Measurements from ENCODE around the gene DPEP2NB.
"Not testable (repeated sequence)": the region's sequence is repeated elsewhere in the genome, so short reads cannot be mapped to it uniquely, and the experiment has no call there.

Gene DPEP2NB, protein sequence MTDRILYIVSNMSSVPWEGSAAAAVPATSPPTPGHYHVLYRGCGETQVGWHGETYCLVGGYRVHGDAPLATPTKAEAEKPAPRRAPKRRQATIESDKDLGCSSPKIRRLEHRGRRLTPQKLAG

DNA sequence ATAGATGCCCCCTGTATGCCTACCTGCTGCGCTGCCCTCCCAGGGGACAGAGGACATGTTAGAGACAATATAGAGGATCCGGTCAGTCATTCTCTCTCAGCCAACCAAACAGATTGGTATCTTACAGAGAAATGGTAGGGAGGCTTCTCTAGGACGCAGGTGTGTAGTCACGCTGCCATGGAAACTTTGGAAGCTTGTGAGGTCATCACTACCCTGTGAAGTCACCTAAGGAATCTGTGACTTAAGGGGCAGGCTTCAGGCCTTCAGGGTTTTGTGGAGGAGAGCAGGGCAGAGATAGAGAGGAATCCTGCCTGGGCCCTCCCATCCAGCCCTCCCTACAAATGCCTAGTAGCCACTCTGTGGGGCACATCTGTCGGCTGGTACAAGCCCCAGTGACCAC, at the start of gene DPEP2NB:
Gene DPEP2NB, minus strand, starts transcription at position 231 of the 400 bp plus-strand sequence. Its CDS starts 141 bp downstream, at position 90.
- Mint-ChIP-seq H3K9me3 (no peaks in the 10 kb centered on the region), H3K27ac (no peak within 1 kb of the TSS), H3K27me3 (no peaks in the 10 kb centered on the region), H3K36me3 (no peaks in the 10 kb centered on the region), H3K4me1 (peaks cover 15% of the 10 kb centered on the region), H3K4me3 (no peak within 1 kb of the TSS)

DNA sequence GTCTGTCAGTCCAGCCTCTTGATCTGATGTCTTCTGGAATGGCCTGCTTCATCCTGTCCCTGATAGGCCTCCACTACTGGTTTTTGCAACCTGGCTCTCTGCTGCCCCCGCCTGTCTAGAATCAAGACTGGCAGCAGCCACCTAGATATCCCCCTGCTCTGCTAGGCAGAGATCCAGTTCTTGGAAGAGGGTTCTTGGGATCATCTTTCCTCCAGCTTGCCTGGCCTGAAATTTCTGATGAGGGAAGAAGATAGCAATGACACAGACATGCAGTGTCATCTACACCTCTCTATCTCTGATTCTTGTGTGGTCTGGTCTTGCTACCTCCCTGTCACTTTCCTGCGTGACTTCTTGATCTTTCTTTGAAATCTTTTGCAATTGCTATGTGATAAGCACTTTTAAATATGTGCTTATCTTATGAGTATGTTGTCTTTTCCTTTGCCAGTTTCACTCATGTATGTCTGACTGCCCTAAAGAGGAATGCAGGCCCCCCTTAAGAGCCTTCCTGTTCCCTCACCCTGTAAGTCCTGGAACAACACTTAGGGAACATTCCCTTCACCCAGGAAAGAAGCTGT, 49.2 kb upstream of the DPEP2NB start:
- no peaks in the 10 kb centered on the region for H3K9me3 Mint-ChIP-seq
- H3K27ac Mint-ChIP-seq = no peak overlapping the region
- no peaks in the 10 kb centered on the region for H3K27me3 Mint-ChIP-seq
- H3K36me3 Mint-ChIP-seq = peaks cover 14% of the 10 kb centered on the region
- peaks cover 81% of the 10 kb centered on the region for H3K4me1 Mint-ChIP-seq
- H3K4me3 Mint-ChIP-seq = peak overlapping the region; percentile 55

DNA sequence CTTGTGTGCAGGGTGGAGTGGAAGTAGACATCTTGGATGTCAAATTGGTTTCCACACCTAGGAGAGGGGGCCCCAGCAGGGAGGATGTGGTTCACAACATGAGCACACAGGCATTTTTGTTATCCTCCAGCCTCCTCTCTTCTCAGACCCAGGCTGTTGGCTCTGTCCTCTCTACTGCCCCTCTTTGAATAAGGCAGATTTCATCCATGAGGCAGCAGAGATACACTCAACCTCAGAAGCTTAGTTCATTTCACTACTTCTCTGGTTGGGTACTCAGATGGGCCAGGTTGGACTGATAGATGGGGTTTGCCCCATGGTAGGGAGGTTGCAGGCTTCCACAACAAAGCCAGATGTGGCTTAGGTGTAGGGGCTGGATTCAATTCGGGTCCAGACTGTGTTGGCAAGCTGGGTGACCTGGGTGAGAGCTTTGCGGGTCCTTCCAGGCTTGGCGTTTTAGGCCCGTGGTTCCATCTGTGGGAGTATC, 47.2 kb upstream of the DPEP2NB start:
- H3K36me3 Mint-ChIP-seq = peaks cover 15% of the 10 kb centered on the region
- H3K4me1 Mint-ChIP-seq = peaks cover 75% of the 10 kb centered on the region
- peak overlapping the region; percentile 46 for H3K27ac Mint-ChIP-seq
- H3K27me3 Mint-ChIP-seq = no peaks in the 10 kb centered on the region
- no peaks in the 10 kb centered on the region for H3K9me3 Mint-ChIP-seq
- H3K4me3 Mint-ChIP-seq = no peak overlapping the region

DNA sequence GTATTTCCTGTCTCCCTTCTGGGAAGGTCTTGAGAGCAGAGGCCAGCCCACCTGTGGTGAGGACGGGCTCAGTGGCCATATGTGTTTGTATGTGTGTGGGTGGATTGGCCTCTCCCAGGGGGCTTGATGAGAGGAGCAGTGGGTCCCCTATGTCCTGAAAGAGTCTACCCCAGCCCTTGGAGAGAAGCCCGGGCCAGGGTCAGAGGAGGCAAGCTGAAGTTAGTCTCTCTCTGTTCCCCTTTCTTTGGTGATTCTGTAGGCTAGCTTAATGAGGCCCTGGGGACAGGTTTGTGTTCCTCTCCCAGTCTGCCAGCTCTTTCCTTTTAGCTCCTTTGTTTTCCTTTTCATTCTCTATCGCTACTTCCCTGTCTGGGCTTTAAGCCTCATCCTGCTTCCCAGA, 45.7 kb upstream of the DPEP2NB start:
- H3K27me3 Mint-ChIP-seq = no peaks in the 10 kb centered on the region
- H3K36me3 Mint-ChIP-seq = peaks cover 16% of the 10 kb centered on the region
- peaks cover 64% of the 10 kb centered on the region for H3K4me1 Mint-ChIP-seq
- no peak overlapping the region for H3K4me3 Mint-ChIP-seq
- H3K27ac Mint-ChIP-seq = peak overlapping the region; percentile 51
- H3K9me3 Mint-ChIP-seq = no peaks in the 10 kb centered on the region

DNA sequence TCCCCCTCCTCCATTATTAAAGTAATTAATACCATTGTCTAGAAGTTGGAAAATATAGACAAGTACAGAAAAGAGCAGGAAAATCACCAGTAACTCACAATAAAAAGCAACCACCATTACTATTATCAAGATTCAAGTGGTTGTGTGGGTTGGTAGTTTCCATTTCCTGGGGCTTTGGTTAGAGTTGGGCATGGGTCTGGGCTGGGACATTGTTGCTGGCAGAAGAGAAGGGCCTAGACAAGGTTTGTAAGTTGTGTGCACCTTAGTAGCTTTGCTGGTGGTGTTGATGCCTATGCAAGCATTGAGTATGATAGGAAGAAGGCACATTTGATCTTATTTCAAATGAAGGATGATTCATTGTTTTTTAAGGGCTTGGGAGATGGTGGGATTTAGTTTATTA, 44.1 kb upstream of the DPEP2NB start:
- H3K27me3 Mint-ChIP-seq = no peaks in the 10 kb centered on the region
- H3K27ac Mint-ChIP-seq = no peak overlapping the region
- H3K9me3 Mint-ChIP-seq = no peaks in the 10 kb centered on the region
- no peak overlapping the region for H3K4me3 Mint-ChIP-seq
- H3K36me3 Mint-ChIP-seq = peaks cover 19% of the 10 kb centered on the region
- peaks cover 53% of the 10 kb centered on the region for H3K4me1 Mint-ChIP-seq

DNA sequence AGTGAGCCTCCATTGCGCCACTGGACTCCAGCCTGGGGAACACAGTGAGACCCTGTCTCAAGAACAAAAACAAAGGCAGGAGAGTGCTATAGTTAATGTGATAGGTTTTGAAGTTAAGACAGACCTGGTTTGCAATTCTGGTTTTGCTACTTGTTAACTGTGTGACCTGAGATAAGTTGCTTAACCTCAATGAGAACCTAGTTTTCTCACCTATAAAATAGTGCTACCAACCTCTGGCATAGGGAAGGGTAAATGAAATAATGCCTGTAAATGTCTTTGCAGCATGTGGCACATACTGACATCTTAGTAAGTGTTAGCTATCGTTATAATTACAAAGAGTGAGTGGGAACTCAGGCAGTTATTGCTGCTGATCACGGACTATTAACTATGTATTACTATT, 39.7 kb upstream of the DPEP2NB start:
- H3K27ac Mint-ChIP-seq = no peak overlapping the region
- no peaks in the 10 kb centered on the region for H3K27me3 Mint-ChIP-seq
- H3K9me3 Mint-ChIP-seq = no peaks in the 10 kb centered on the region
- H3K4me3 Mint-ChIP-seq = no peak overlapping the region
- H3K4me1 Mint-ChIP-seq = peaks cover 17% of the 10 kb centered on the region
- peaks cover 19% of the 10 kb centered on the region for H3K36me3 Mint-ChIP-seq

DNA sequence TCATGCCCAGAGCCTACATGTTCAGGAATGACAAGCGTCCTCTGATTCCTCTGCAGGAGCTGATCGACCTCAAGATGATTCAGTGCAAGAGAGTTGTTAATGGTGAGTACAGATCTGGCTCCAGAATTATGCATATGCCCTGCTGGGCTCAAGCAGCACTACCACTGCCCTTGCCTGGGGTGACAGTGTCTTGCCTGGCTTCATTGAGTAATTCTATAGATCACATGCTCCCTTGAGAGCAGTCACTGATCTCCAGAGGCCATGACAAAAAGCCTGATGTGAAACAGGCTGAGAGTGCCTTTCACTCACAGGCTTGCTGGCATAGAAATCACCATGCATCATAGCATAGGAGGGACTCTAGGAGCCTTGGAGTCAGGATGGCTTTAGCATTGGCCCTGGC, 33.7 kb upstream of the DPEP2NB start:
- peaks cover 10% of the 10 kb centered on the region for H3K4me1 Mint-ChIP-seq
- no peak overlapping the region for H3K27ac Mint-ChIP-seq
- peaks cover 12% of the 10 kb centered on the region for H3K36me3 Mint-ChIP-seq
- no peak overlapping the region for H3K4me3 Mint-ChIP-seq
- H3K27me3 Mint-ChIP-seq = no peaks in the 10 kb centered on the region
- H3K9me3 Mint-ChIP-seq = no peaks in the 10 kb centered on the region

DNA sequence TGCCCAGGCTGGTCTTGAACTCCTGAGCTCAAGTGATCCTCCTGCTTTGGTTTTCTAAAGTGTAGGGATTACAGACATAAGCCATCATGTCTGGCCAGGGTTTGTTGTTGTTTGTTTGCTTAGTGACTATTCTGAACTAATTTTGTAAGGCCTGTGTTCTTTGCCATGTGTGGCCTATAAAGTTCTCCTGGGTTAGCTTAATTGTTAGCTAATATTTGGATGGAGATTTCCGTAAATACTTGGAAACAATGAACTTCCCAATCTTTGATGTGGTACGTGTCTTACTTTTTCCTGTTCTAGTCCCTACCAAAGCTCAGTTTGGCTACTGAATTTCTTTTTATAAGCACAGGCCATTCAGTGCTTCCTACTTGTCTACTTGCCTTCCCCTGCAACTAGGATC, 32.3 kb upstream of the DPEP2NB start:
- peaks cover 7% of the 10 kb centered on the region for H3K36me3 Mint-ChIP-seq
- no peaks in the 10 kb centered on the region for H3K27me3 Mint-ChIP-seq
- H3K4me1 Mint-ChIP-seq = peaks cover 10% of the 10 kb centered on the region
- no peaks in the 10 kb centered on the region for H3K9me3 Mint-ChIP-seq
- no peak overlapping the region for H3K4me3 Mint-ChIP-seq
- H3K27ac Mint-ChIP-seq = no peak overlapping the region

DNA sequence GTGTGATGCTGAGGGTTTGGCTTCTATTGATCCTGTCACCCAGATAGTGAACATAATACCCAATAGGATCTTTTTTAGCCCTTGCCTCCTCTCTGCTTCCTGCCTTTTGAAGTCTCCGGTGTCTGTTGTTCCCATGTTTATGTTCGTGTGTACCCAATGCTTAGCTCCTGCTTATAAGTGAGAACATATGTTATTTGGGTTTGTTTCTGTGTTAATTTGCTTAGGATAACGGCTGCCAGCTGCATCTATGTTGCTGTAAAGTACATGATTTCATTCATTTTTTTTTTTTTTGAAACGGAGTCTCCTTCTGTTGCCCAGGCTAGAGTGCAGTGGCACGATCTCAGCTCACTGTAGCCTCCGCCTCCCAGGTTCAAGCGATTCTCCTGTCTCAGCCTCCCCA, 30.4 kb upstream of the DPEP2NB start:
- no peaks in the 10 kb centered on the region for H3K27me3 Mint-ChIP-seq
- peaks cover 7% of the 10 kb centered on the region for H3K36me3 Mint-ChIP-seq
- peaks cover 10% of the 10 kb centered on the region for H3K4me1 Mint-ChIP-seq
- H3K9me3 Mint-ChIP-seq = no peaks in the 10 kb centered on the region
- peak overlapping the region; percentile 32 for H3K27ac Mint-ChIP-seq
- H3K4me3 Mint-ChIP-seq = no peak overlapping the region

DNA sequence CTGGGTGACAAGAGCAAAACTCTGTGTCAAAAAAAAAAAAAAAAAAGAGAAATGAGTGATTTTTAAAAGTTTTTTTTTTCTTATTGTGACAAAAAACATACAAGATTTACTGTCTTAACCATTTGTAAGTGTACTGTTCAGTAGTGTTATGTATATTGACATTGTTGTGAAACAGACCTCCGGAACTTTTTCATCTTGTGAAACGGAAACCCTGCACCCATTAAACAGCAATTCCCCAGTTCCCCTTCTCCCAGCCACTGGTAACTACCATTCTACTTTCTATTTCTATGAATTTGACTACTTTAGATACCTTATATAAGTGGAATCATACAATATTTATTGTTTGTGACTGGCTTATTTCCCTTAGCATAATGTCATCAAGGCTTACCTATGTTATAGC, 26.1 kb upstream of the DPEP2NB start:
- Mint-ChIP-seq H3K27ac (no peak overlapping the region), H3K27me3 (no peaks in the 10 kb centered on the region), H3K9me3 (no peaks in the 10 kb centered on the region), H3K36me3 (peaks cover 10% of the 10 kb centered on the region), H3K4me1 (peaks cover 20% of the 10 kb centered on the region), H3K4me3 (no peak overlapping the region)

DNA sequence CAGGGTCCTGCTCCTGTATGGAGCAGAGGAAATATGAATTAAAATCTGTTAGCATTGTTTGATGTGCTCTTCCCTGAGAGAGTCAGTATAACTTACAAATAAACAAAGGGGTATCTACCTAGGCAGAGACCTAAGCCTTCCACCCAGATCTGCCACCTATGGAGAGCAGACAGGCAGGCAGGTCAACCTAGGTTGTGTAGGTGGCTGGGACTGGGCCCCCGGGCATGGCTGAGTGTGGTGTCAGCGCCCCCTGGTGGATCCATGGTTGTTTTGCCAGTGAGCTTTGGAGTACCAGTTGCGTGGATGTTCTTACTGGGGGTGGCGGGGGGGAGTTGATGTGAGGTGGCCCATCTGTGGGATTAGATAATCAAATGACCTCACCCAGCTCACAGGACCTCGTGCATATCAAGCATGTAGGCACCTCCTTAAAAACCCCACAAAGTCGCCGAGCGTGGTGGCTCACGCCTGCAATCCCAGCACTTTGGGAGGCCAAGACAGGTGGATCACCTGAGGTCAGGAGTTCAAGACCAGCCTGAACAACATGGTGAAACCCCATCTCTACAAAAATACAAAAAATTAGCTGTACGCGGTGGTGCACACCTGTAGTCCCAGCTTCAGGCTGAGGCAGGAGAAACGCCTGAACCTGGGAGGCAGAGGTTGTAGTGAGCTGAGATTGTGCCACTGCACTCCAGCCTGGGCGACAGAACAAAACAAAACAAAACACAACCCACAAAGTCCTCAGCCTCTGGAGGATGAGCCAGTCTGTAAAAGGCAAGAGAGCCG, 25.0 kb upstream of the DPEP2NB start:
- Mint-ChIP-seq H3K27me3 (no peaks in the 10 kb centered on the region), H3K9me3 (no peaks in the 10 kb centered on the region), H3K36me3 (peaks cover 12% of the 10 kb centered on the region), H3K4me3 (no peak overlapping the region), H3K27ac (no peak overlapping the region), H3K4me1 (peaks cover 13% of the 10 kb centered on the region)

DNA sequence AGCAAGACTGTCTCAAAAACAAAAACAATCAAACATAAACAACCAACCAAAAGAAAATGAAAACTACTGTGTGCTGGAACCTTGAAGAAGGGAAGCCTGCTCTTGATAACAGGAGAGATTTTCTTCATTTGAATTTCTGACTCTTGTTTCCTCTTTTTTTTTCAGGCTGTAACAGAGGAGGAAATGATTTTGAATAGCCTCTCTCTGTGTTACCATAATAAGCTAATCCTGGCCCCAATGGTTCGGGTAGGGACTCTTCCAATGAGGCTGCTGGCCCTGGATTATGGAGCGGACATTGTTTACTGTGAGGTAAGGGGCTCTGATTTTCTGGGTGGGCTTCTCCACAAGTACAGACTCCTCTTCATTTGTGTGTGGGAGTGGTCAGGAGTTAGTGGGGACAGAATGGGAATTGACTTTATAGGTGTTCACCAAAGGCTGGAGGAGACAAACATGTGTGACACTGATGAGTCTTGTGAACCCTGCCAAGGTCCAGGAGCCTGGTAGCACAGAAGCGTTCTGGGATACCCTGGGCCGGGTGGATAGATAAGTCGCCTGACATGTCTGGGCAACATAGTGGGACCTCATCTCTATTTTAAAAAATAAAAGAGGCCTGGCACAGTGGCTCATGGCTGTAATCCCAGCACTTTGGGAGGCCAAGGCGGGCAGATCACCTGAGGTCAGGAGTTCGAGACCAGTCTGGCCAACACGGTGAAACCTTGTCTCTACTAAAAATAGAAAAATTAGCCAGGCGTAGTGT, 22.3 kb upstream of the DPEP2NB start:
- no peaks in the 10 kb centered on the region for H3K27me3 Mint-ChIP-seq
- H3K36me3 Mint-ChIP-seq = peaks cover 14% of the 10 kb centered on the region
- peaks cover 13% of the 10 kb centered on the region for H3K4me1 Mint-ChIP-seq
- H3K4me3 Mint-ChIP-seq = no peak overlapping the region
- no peaks in the 10 kb centered on the region for H3K9me3 Mint-ChIP-seq
- H3K27ac Mint-ChIP-seq = no peak overlapping the region

DNA sequence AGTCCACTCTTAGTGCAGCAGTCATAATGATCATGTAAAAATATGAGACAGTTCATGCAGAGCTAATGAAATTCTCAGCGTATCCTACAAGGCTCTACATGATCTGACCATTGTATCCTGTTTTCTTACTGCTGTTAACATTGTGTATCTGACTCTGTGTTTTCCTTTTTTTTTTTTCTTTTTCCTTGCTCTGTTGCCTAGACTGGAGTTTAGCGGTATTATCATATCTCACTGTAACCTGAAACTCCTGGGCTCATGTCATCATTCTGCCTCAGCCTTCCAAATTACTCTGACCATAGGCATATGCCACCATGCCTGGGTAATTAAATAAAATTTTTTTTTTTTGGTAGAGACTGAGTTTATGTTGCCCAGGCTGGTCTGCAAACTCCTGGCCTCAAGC, 19.5 kb upstream of the DPEP2NB start:
- no peak overlapping the region for H3K27ac Mint-ChIP-seq
- H3K9me3 Mint-ChIP-seq = no peaks in the 10 kb centered on the region
- peaks cover 11% of the 10 kb centered on the region for H3K36me3 Mint-ChIP-seq
- no peaks in the 10 kb centered on the region for H3K27me3 Mint-ChIP-seq
- no peak overlapping the region for H3K4me3 Mint-ChIP-seq
- peaks cover 18% of the 10 kb centered on the region for H3K4me1 Mint-ChIP-seq

DNA sequence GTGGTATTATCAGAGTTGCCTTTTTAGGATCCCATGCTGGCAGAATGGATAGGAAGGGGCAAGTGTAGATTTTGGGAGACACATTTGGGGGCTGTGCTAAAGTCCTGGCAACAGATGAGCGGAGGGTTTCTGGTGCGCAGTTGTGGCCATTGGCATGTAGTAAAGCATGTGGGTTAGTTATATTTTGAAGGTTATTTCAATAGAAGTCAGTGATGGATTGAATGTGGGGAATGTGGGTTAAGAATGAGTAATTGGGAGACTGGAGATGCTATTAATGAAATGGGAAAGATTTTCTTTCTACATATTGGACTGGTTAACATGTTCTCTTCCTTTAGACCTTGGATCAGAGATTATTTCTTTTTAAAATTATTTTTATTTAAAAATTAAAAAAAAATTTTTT, 17.4 kb upstream of the DPEP2NB start:
- no peak overlapping the region for H3K4me3 Mint-ChIP-seq
- no peak overlapping the region for H3K27ac Mint-ChIP-seq
- peaks cover 7% of the 10 kb centered on the region for H3K36me3 Mint-ChIP-seq
- H3K9me3 Mint-ChIP-seq = no peaks in the 10 kb centered on the region
- H3K27me3 Mint-ChIP-seq = no peaks in the 10 kb centered on the region
- H3K4me1 Mint-ChIP-seq = peaks cover 9% of the 10 kb centered on the region

DNA sequence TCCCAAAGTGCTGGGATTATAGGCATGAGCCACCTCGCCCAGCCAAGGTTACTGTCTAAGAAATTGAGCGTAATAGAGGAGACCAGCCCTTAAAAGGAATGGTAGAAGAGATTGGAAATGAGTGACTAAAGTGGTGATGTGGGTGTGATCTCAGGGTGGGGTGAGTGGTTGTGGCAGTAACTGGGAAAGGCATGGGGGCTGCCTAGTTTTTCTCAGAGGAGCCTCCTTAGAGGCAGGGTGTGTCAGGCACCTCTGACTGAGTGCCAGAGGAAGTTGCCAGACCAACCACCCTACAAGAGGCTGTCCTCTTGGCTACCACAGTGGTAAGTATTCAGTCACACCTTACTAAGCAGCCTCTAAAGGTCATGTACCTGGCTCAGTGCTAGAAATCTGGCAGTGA, 16.2 kb upstream of the DPEP2NB start:
- peaks cover 14% of the 10 kb centered on the region for H3K4me1 Mint-ChIP-seq
- H3K27ac Mint-ChIP-seq = no peak overlapping the region
- H3K36me3 Mint-ChIP-seq = peaks cover 11% of the 10 kb centered on the region
- H3K27me3 Mint-ChIP-seq = no peaks in the 10 kb centered on the region
- H3K9me3 Mint-ChIP-seq = no peaks in the 10 kb centered on the region
- H3K4me3 Mint-ChIP-seq = no peak overlapping the region

DNA sequence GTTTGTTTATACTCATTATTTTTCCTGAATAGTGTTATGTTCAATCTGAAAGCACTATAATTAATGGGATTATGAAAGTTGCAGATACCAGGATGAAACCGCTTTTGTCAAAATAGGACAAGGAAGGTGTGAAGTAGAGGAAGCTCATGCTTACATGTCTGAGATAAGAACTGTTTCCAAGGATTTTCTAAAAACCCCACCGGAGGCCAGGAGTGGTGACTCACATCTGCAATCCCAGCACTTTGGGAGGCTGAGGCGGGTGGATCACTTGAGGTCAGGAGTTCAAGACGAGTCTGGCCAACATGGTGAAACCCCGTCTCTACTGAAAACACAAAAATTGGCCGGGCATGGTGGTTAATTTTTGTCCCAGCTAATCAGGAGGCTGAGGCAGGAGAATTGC, 14.4 kb upstream of the DPEP2NB start:
- not testable (repeated sequence) for H3K9me3 Mint-ChIP-seq, H3K27ac Mint-ChIP-seq, H3K4me3 Mint-ChIP-seq, H3K36me3 Mint-ChIP-seq, H3K27me3 Mint-ChIP-seq
- peaks cover 14% of the 10 kb centered on the region for H3K4me1 Mint-ChIP-seq
